Trophoblast cell (in vitro differentiated cells and primary cell): ENCODE results near the gene MIA.

Source experiments
- DNase-seq, 2 donors: peaks; one replicate each; pipeline ENCODE4 v3.0.0-alpha.2; 2016
- H2AFZ ChIP-seq: 2 replicates; pipeline ENCODE4 v1.6.1; 2013; ENCODE audit warnings: low read length, moderate library complexity, mild to moderate bottlenecking; ENCODE audit not compliant: insufficient read depth, poor library complexity
- H2AK5ac ChIP-seq: 2 replicates; pipeline ENCODE4 v1.6.1; 2013; ENCODE audit warnings: mild to moderate bottlenecking, low read length
- H2BK120ac ChIP-seq: 2 replicates; pipeline ENCODE4 v1.6.1; 2013; ENCODE audit warnings: low read length, mild to moderate bottlenecking, moderate library complexity; ENCODE audit not compliant: insufficient read depth, poor library complexity
- H2BK12ac ChIP-seq: 2 replicates; pipeline ENCODE4 v1.6.1; 2013; ENCODE audit warnings: mild to moderate bottlenecking, low read length, moderate library complexity
- H2BK5ac ChIP-seq: 2 replicates; pipeline ENCODE4 v1.6.1; 2013; ENCODE audit warnings: low read length, low read depth, moderate library complexity, mild to moderate bottlenecking; ENCODE audit not compliant: poor library complexity
- H3K14ac ChIP-seq: 2 replicates; pipeline ENCODE4 v1.6.1; 2013; ENCODE audit warnings: mild to moderate bottlenecking, low read length
- H3K18ac ChIP-seq: 2 replicates; pipeline ENCODE4 v1.6.1; 2013; ENCODE audit warnings: mild to moderate bottlenecking, low read length
- H3K23ac ChIP-seq: 2 replicates; pipeline ENCODE4 v1.6.1; 2013; ENCODE audit warnings: low read length
- H3K27ac ChIP-seq: 2 replicates; pipeline ENCODE4 v1.5.1; 2013; ENCODE audit warnings: low read depth, mild to moderate bottlenecking, inconsistent platforms, low read length, moderate library complexity
- H3K27me3 ChIP-seq: 2 replicates; pipeline ENCODE4 v1.6.1; 2013; ENCODE audit warnings: inconsistent platforms, mild to moderate bottlenecking, low read length, moderate library complexity; ENCODE audit not compliant: insufficient read depth
- H3K36me3 ChIP-seq, 2 experiments: 1 replicate in 1 of 2; 2 replicates in 1 of 2; pipeline ENCODE4 v1.6.1; 2013; ENCODE audit warnings: low read length in 2 of 2, mild to moderate bottlenecking in 2 of 2, moderate library complexity in 1 of 2; ENCODE audit not compliant: insufficient read depth in 2 of 2, control insufficient read depth in 1 of 2
- H3K4ac ChIP-seq: 2 replicates; pipeline ENCODE4 v1.6.1; 2013; ENCODE audit warnings: low read depth, mild to moderate bottlenecking, low read length, moderate library complexity
- H3K4me1 ChIP-seq, 2 experiments: 1 replicate in 1 of 2; 2 replicates in 1 of 2; pipeline ENCODE4 v1.6.1; 2013; ENCODE audit warnings: low read length in 2 of 2, mild to moderate bottlenecking in 2 of 2, moderate library complexity in 1 of 2; ENCODE audit not compliant: insufficient read depth in 2 of 2, control insufficient read depth in 1 of 2
- H3K4me2 ChIP-seq: 2 replicates; pipeline ENCODE4 v1.6.1; 2013; ENCODE audit warnings: inconsistent platforms, mild to moderate bottlenecking, low read length, moderate library complexity
- H3K4me3 ChIP-seq: 2 replicates; pipeline ENCODE4 v1.5.1; 2013; ENCODE audit warnings: mild to moderate bottlenecking, low read depth, low read length, inconsistent platforms
- H3K79me1 ChIP-seq: one replicate; pipeline ENCODE4 v1.6.1; 2013; ENCODE audit warnings: low read length
- H3K79me2 ChIP-seq: 2 replicates; pipeline ENCODE4 v1.6.1; 2013; ENCODE audit warnings: low read length, mild to moderate bottlenecking; ENCODE audit not compliant: control insufficient read depth, insufficient read depth, poor library complexity
- H3K9ac ChIP-seq: 2 replicates; pipeline ENCODE4 v1.6.1; 2013; ENCODE audit warnings: mild to moderate bottlenecking, low read length
- H3K9me3 ChIP-seq: 2 replicates; pipeline ENCODE4 v1.6.1; 2013; ENCODE audit warnings: low read depth, mild to moderate bottlenecking, control low read depth, inconsistent platforms, low read length; ENCODE audit not compliant: insufficient read depth
- H4K12ac ChIP-seq: 2 replicates; pipeline ENCODE4 v1.6.1; 2013; ENCODE audit warnings: low read depth, mild to moderate bottlenecking, low read length, moderate library complexity
- H4K8ac ChIP-seq: 2 replicates; pipeline ENCODE4 v1.6.1; 2013; ENCODE audit warnings: low read depth, mild to moderate bottlenecking, low read length, moderate library complexity
- H4K91ac ChIP-seq: one replicate; pipeline ENCODE4 v1.6.1; 2013; ENCODE audit warnings: low read depth, mild to moderate bottlenecking, low read length, moderate library complexity
- WGBS: extraction: QIAGEN DNeasy Blood & Tissue Kit; methylation state at CpG from one replicate; pipeline ENCODE4 v1.1.7; 2013; ENCODE audit warnings: missing lambda C conversion rate; ENCODE audit not compliant: insufficient read length, insufficient coverage; ENCODE audit errors: extremely low coverage; 5-methylcytosine and 5-hydroxymethylcytosine counted together

MIA gene

DNA sequence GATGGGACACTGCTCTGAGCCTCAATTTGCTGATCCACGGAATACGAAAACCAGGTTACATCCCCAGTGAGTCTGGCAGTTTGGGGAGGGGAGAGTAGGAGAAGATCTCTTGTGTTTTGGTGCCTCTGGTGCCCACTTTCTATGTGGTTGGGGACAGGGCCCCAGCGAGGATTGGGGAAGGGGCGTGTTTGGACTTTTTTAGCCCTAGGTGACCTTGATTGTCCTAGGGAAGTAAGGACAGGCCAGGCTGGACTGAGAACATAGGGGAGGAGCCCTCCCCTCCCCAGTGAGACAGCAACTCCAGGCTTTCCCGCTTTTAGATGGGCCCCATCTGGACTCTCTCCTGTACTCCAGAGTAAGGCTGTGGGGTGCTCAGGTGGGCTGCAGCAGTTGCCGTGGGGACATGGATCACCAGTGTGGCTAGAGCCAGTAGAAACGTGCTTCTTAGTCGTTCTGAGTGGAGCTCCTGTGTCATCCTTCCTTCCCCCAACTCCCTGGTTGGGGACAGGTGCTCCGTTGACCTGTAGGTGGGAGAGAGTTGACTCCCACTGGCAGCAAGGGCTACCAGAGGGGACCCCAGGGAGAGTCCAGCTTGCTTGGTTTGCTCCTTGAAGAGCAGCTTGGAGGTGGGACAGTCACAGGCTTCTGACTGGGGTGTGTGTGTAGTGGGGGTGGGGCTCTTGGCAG, 28.0 kb downstream of the MIA start:
- no peak overlapping the region for H2BK12ac ChIP-seq
- peaks cover 8% of the 10 kb centered on the region for H3K79me1 ChIP-seq
- H3K79me2 ChIP-seq, result peaks cover 43% of the 10 kb centered on the region
- H3K4me1 ChIP-seq, result peaks cover 41 to 49% of the 10 kb centered on the region in 2 experiments
- H3K23ac ChIP-seq, result no peak overlapping the region
- peaks cover 4% of the 10 kb centered on the region for H3K9me3 ChIP-seq
- H4K8ac ChIP-seq, result no peak overlapping the region
- H3K9ac ChIP-seq, result no peak overlapping the region
- H4K91ac ChIP-seq, result no peak overlapping the region
- no peak overlapping the region for H4K12ac ChIP-seq
- no peaks in the 10 kb centered on the region for H3K27me3 ChIP-seq
- DNase-seq, result no peak
- no peak overlapping the region for H3K4me3 ChIP-seq
- no peak overlapping the region for H3K14ac ChIP-seq
- H3K36me3 ChIP-seq, result peaks cover 61 to 65% of the 10 kb centered on the region in 2 experiments
- peak overlapping the region; percentile 12 for H3K4ac ChIP-seq
- H3K27ac ChIP-seq, result no peak overlapping the region
- no peak overlapping the region for H3K4me2 ChIP-seq
- whole genome bisulfite sequencing, result no CpG with 5 or more reads among the region's 9 CpGs
- H2BK5ac ChIP-seq, result no peak overlapping the region
- no peak overlapping the region for H2AK5ac ChIP-seq
- H2BK120ac ChIP-seq, result no peak overlapping the region
- H2AFZ ChIP-seq, result peak overlapping the region; percentile 15
- no peak overlapping the region for H3K18ac ChIP-seq

GRCh38 chr19:40803857-40804782, 28.8 kb downstream of the MIA start:
- H4K12ac ChIP-seq, result no peak overlapping the region
- no peak overlapping the region for H4K91ac ChIP-seq
- no peak overlapping the region for H2BK12ac ChIP-seq
- peaks cover 7% of the 10 kb centered on the region for H3K79me1 ChIP-seq
- no peak overlapping the region for H2AFZ ChIP-seq
- H3K18ac ChIP-seq, result no peak overlapping the region
- no peak overlapping the region for H3K9ac ChIP-seq
- no peak overlapping the region for H2BK5ac ChIP-seq
- DNase-seq, result no peak
- no peak overlapping the region for H3K4me2 ChIP-seq
- peaks cover 41 to 49% of the 10 kb centered on the region in 2 experiments for H3K4me1 ChIP-seq
- no CpG with 5 or more reads among the region's 6 CpGs for WGBS
- no peak overlapping the region for H3K4me3 ChIP-seq
- H3K4ac ChIP-seq, result peak overlapping the region; percentile 34
- H2AK5ac ChIP-seq, result no peak overlapping the region
- peaks cover 67 to 72% of the 10 kb centered on the region in 2 experiments for H3K36me3 ChIP-seq
- no peak overlapping the region for H3K14ac ChIP-seq
- peaks cover 4% of the 10 kb centered on the region for H3K9me3 ChIP-seq
- no peak overlapping the region for H2BK120ac ChIP-seq
- H3K27me3 ChIP-seq, result no peaks in the 10 kb centered on the region
- no peak overlapping the region for H3K27ac ChIP-seq
- H3K23ac ChIP-seq, result no peak overlapping the region
- no peak overlapping the region for H4K8ac ChIP-seq
- peaks cover 42% of the 10 kb centered on the region for H3K79me2 ChIP-seq

- Histone ChIP-seq H3K79me1 (peaks cover 2% of the 10 kb centered on the region), H2AFZ (no peak overlapping the region), H4K8ac (no peak overlapping the region), H2AK5ac (no peak overlapping the region), H3K9me3 (peaks cover 4% of the 10 kb centered on the region), H3K4ac (no peak overlapping the region), H2BK120ac (no peak overlapping the region), H3K4me2 (no peak overlapping the region), H3K23ac (no peak overlapping the region), H3K27ac (no peak overlapping the region), H2BK12ac (no peak overlapping the region), H3K36me3 (peaks cover 73 to 77% of the 10 kb centered on the region in 2 experiments), H3K9ac (no peak overlapping the region), H3K27me3 (no peaks in the 10 kb centered on the region), H4K91ac (no peak overlapping the region), H3K14ac (no peak overlapping the region), H3K4me3 (no peak overlapping the region), H3K18ac (no peak overlapping the region), H2BK5ac (no peak overlapping the region), H3K79me2 (peaks cover 36% of the 10 kb centered on the region), H4K12ac (no peak overlapping the region), H3K4me1 (peaks cover 41 to 51% of the 10 kb centered on the region in 2 experiments)
- no peak for DNase-seq
- no CpG with 5 or more reads among the region's 7 CpGs for WGBS
Measured at GRCh38 chr19:40804783-40805242, 29.5 kb downstream of the MIA start.

- peaks cover 40 to 52% of the 10 kb centered on the region in 2 experiments for H3K4me1 ChIP-seq
- no peak overlapping the region for H3K4me3 ChIP-seq
- no peak overlapping the region for H4K8ac ChIP-seq
- peaks cover 4% of the 10 kb centered on the region for H3K9me3 ChIP-seq
- no peak for DNase-seq
- H3K4ac ChIP-seq, result no peak overlapping the region
- H3K79me1 ChIP-seq, result no peaks in the 10 kb centered on the region
- H3K36me3 ChIP-seq, result peaks cover 71 to 75% of the 10 kb centered on the region in 2 experiments
- H3K23ac ChIP-seq, result no peak overlapping the region
- no peak overlapping the region for H3K27ac ChIP-seq
- H3K27me3 ChIP-seq, result no peaks in the 10 kb centered on the region
- H3K4me2 ChIP-seq, result no peak overlapping the region
- peaks cover 31% of the 10 kb centered on the region for H3K79me2 ChIP-seq
- no peak overlapping the region for H3K18ac ChIP-seq
- WGBS, result no CpG with 5 or more reads among the region's 2 CpGs
- H2BK120ac ChIP-seq, result no peak overlapping the region
- no peak overlapping the region for H2BK12ac ChIP-seq
- no peak overlapping the region for H4K91ac ChIP-seq
- no peak overlapping the region for H2BK5ac ChIP-seq
- H4K12ac ChIP-seq, result no peak overlapping the region
- no peak overlapping the region for H3K14ac ChIP-seq
- no peak overlapping the region for H3K9ac ChIP-seq
- H2AFZ ChIP-seq, result no peak overlapping the region
- H2AK5ac ChIP-seq, result no peak overlapping the region
Measured at GRCh38 chr19:40805258-40805868, 30.0 kb downstream of the MIA start.
